BLaER1 (cell line): ENCODE measurements around the gene RNF213.

Source experiments
- H3K27ac ChIP-seq: shearing (Covaris generic); formaldehyde crosslinking; 2 replicates; pipeline ENCODE4 v1.8.1; 2022
- H3K27me3 ChIP-seq: shearing (Covaris generic); formaldehyde crosslinking; 2 replicates; pipeline ENCODE4 v1.8.1; 2022
- H3K36me3 ChIP-seq: shearing (Covaris generic); formaldehyde crosslinking; 2 replicates; pipeline ENCODE4 v1.8.1; 2022
- H3K4me1 ChIP-seq: shearing (Covaris generic); formaldehyde crosslinking; 2 replicates; pipeline ENCODE4 v1.8.1; 2022
- H3K4me2 ChIP-seq: shearing (Covaris generic); formaldehyde crosslinking; 2 replicates; pipeline ENCODE4 v1.8.1; 2022
- H3K4me3 ChIP-seq: shearing (Covaris generic); formaldehyde crosslinking; 2 replicates; pipeline ENCODE4 v1.8.1; 2022
- H3K9ac ChIP-seq: shearing (Covaris generic); formaldehyde crosslinking; 2 replicates; pipeline ENCODE4 v1.8.1; 2022
- H3K9me3 ChIP-seq: shearing (Covaris generic); formaldehyde crosslinking; 2 replicates; pipeline ENCODE4 v1.8.1; 2022
- H4K20me1 ChIP-seq: shearing (Covaris generic); formaldehyde crosslinking; 2 replicates; pipeline ENCODE4 v1.8.1; 2022
- Cebpa-rat ChIP-seq: shearing (Covaris generic); IDR thresholded peaks from 2 replicates; pipeline ENCODE4 v1.8.1; 2022

The RNF213 gene

GRCh38 chr17:80260069-80260535 lies 550 bp upstream of the RNF213 start:
- no peaks in the 10 kb centered on the region for H3K9me3 ChIP-seq
- H3K4me2 ChIP-seq, result peak overlapping the region; percentile 94
- H3K27me3 ChIP-seq, result no peaks in the 10 kb centered on the region
- no peaks in the 10 kb centered on the region for H3K36me3 ChIP-seq
- H4K20me1 ChIP-seq, result peaks cover 4% of the 10 kb centered on the region; the same call in 1 of the 2 replicates
- peak overlapping the region; percentile 91 for H3K27ac ChIP-seq
- TF ChIP-seq Cebpa-rat, result no peak
- H3K9ac ChIP-seq, result peak overlapping the region; percentile 78
- H3K4me1 ChIP-seq, result peaks cover 66% of the 10 kb centered on the region
- peak overlapping the region; percentile 70 for H3K4me3 ChIP-seq

- Histone ChIP-seq H3K4me3 (peak overlapping the region; percentile 87), H3K9me3 (no peaks in the 10 kb centered on the region), H3K4me2 (peak overlapping the region; percentile 100), H3K27me3 (no peaks in the 10 kb centered on the region), H3K36me3 (peaks cover 10% of the 10 kb centered on the region), H3K27ac (peak overlapping the region; percentile 94), H3K4me1 (peaks cover 73% of the 10 kb centered on the region), H3K9ac (peak overlapping the region; percentile 91), H4K20me1 (peaks cover 14% of the 10 kb centered on the region; the same call in 1 of the 2 replicates)
- TF ChIP-seq Cebpa-rat, result no peak
Observed at GRCh38 chr17:80261159-80261894, 675 bp downstream of the RNF213 start.

GRCh38 chr17:80261895-80262279 lies 1.2 kb downstream of the RNF213 start:
- Histone ChIP-seq H3K27ac (peak overlapping the region; percentile 94), H3K9ac (peak overlapping the region; percentile 91; the same call in 1 of the 2 replicates), H3K4me3 (peak overlapping the region; percentile 87), H3K36me3 (peaks cover 16% of the 10 kb centered on the region), H3K27me3 (no peaks in the 10 kb centered on the region), H3K9me3 (no peaks in the 10 kb centered on the region), H4K20me1 (peaks cover 18% of the 10 kb centered on the region; the same call in 1 of the 2 replicates), H3K4me2 (peak overlapping the region; percentile 100), H3K4me1 (peaks cover 73% of the 10 kb centered on the region)
- no peak for TF ChIP-seq Cebpa-rat

GRCh38 chr17:80262291-80262690 lies 1.6 kb downstream of the RNF213 start:
- peaks cover 72% of the 10 kb centered on the region for H3K4me1 ChIP-seq
- H3K9me3 ChIP-seq, result no peaks in the 10 kb centered on the region
- peaks cover 19% of the 10 kb centered on the region for H3K36me3 ChIP-seq
- H3K4me2 ChIP-seq, result peak overlapping the region; percentile 100
- H4K20me1 ChIP-seq, result peaks cover 18% of the 10 kb centered on the region; the same call in 1 of the 2 replicates
- no peaks in the 10 kb centered on the region for H3K27me3 ChIP-seq
- H3K9ac ChIP-seq, result peak overlapping the region; percentile 91; the same call in 1 of the 2 replicates
- peak overlapping the region; percentile 94 for H3K27ac ChIP-seq
- TF ChIP-seq Cebpa-rat, result no peak
- H3K4me3 ChIP-seq, result peak overlapping the region; percentile 87; the same call in 1 of the 2 replicates

- no peak for TF ChIP-seq Cebpa-rat
- Histone ChIP-seq H4K20me1 (peaks cover 23% of the 10 kb centered on the region), H3K4me3 (peak overlapping the region; percentile 22; the same call in 1 of the 2 replicates), H3K36me3 (peaks cover 25% of the 10 kb centered on the region), H3K27me3 (no peaks in the 10 kb centered on the region), H3K9ac (peak overlapping the region; percentile 39; the same call in 1 of the 2 replicates), H3K4me1 (peaks cover 67% of the 10 kb centered on the region), H3K4me2 (peak overlapping the region; percentile 100), H3K27ac (peak overlapping the region; percentile 94), H3K9me3 (no peaks in the 10 kb centered on the region)
Observed at GRCh38 chr17:80262775-80263244, 2.2 kb downstream of the RNF213 start.

- H3K4me3 ChIP-seq, result peak overlapping the region; percentile 81
- no peaks in the 10 kb centered on the region for H3K27me3 ChIP-seq
- H3K27ac ChIP-seq, result peak overlapping the region; percentile 94
- H3K4me1 ChIP-seq, result peaks cover 60% of the 10 kb centered on the region
- peak overlapping the region; percentile 67 for H3K9ac ChIP-seq
- peak overlapping the region; percentile 100 for H3K4me2 ChIP-seq
- TF ChIP-seq Cebpa-rat, result no peak
- H3K36me3 ChIP-seq, result peaks cover 32% of the 10 kb centered on the region
- peaks cover 30% of the 10 kb centered on the region for H4K20me1 ChIP-seq
- no peaks in the 10 kb centered on the region for H3K9me3 ChIP-seq
Observed at GRCh38 chr17:80263253-80264204, 2.9 kb downstream of the RNF213 start.

GRCh38 chr17:80264205-80265075 lies 3.8 kb downstream of the RNF213 start:
- TF ChIP-seq Cebpa-rat, result no peak
- Histone ChIP-seq H3K9ac (peak overlapping the region; percentile 67), H3K4me3 (peak overlapping the region; percentile 81), H3K4me1 (peaks cover 51% of the 10 kb centered on the region), H3K27ac (peak overlapping the region; percentile 60), H3K36me3 (peaks cover 41% of the 10 kb centered on the region), H3K4me2 (peak overlapping the region; percentile 100), H4K20me1 (peaks cover 37% of the 10 kb centered on the region), H3K27me3 (no peaks in the 10 kb centered on the region), H3K9me3 (no peaks in the 10 kb centered on the region)

- H3K4me3 ChIP-seq, result no peak overlapping the region
- H4K20me1 ChIP-seq, result peaks cover 45% of the 10 kb centered on the region
- no peak overlapping the region for H3K9ac ChIP-seq
- no peak overlapping the region for H3K27ac ChIP-seq
- H3K4me2 ChIP-seq, result peak overlapping the region; percentile 100
- H3K27me3 ChIP-seq, result no peaks in the 10 kb centered on the region
- H3K4me1 ChIP-seq, result peaks cover 43% of the 10 kb centered on the region
- peaks cover 51% of the 10 kb centered on the region for H3K36me3 ChIP-seq
- TF ChIP-seq Cebpa-rat, result no peak
- H3K9me3 ChIP-seq, result no peaks in the 10 kb centered on the region
Observed at GRCh38 chr17:80265205-80266068, 4.8 kb downstream of the RNF213 start.
